Esophagus squamous epithelium (tissue), 4 donors: ENCODE results near the gene CRYGB.

Source experiments
- POLR2A ChIP-seq, 4 donors: fragments of 450-650 bp; IDR thresholded peaks; one replicate each; pipeline ENCODE4 v1.6.1; 2017; ENCODE audit warnings: antibody characterized with exemption in 4 of 4, mild to moderate bottlenecking in 4 of 4, moderate library complexity in 3 of 4
- TF ChIP-seq, protein P1 (sequence below), 6 experiments: fragments of 450-650 bp in 4 of 6; fragments of 200-600 bp in 2 of 6; sonication (generic) in 2 of 6; IDR thresholded peaks; one replicate each; pipeline ENCODE4 v1.5.1; 2016 to 2019; ENCODE audit warnings: antibody characterized with exemption in 6 of 6, mild to moderate bottlenecking in 4 of 6, moderate library complexity in 4 of 6

GRCh38 chr2:208174144-208174543 lies 28.2 kb upstream of the CRYGB start:
- TF ChIP-seq, protein P1, sequence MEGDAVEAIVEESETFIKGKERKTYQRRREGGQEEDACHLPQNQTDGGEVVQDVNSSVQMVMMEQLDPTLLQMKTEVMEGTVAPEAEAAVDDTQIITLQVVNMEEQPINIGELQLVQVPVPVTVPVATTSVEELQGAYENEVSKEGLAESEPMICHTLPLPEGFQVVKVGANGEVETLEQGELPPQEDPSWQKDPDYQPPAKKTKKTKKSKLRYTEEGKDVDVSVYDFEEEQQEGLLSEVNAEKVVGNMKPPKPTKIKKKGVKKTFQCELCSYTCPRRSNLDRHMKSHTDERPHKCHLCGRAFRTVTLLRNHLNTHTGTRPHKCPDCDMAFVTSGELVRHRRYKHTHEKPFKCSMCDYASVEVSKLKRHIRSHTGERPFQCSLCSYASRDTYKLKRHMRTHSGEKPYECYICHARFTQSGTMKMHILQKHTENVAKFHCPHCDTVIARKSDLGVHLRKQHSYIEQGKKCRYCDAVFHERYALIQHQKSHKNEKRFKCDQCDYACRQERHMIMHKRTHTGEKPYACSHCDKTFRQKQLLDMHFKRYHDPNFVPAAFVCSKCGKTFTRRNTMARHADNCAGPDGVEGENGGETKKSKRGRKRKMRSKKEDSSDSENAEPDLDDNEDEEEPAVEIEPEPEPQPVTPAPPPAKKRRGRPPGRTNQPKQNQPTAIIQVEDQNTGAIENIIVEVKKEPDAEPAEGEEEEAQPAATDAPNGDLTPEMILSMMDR (IDR thresholded peaks at IDR 0.05): no peak
- no peak for TF ChIP-seq POLR2A (IDR thresholded peaks at IDR 0.05)
